Measurements from ENCODE around the gene HOXC11. TPM values are rescaled to one million over a fixed set of nuclear protein-coding genes. Genes with fewer than 3 reads are reported as not detected.
A peak's percentile ranks its signal among the peaks of the same experiment; 100 is the strongest.

The HOXC11 gene
- total RNA-seq, 1 experiment from 2014 or later = 2.4 TPM

- no peak for DNase-seq
- peaks cover 61% of the 10 kb centered on the region for H3K79me2 ChIP-seq (ENCODE audit: low read depth)
- BruUV-seq (replicated peaks) = no TSS peak
- intact Hi-C loops (cut with micrococcal nuclease; ENCODE audit: unreplicated experiment) = no loop called here
- H3K4me1 ChIP-seq (replicated peaks; ENCODE audit: insufficient read depth) = peaks cover 25% of the 10 kb centered on the region
- 0 out of 2 replicates have a peak, but pooled peaks cover 6% of the 10 kb centered on the region for H3F3A ChIP-seq (ENCODE audit: insufficient read depth, low read depth)
- no peak overlapping the region for H3K27ac ChIP-seq
- H3K27me3 ChIP-seq (ENCODE audit: insufficient read depth, low read depth) = no peaks in the 10 kb centered on the region
- H3K9me3 ChIP-seq (ENCODE audit: insufficient read depth, low read depth) = no peaks in the 10 kb centered on the region
- H3K4me2 ChIP-seq = peak overlapping the region; percentile 81
- no peak for TF ChIP-seq EZH2 (IDR thresholded peaks at IDR 0.05; ENCODE audit: low read depth)
- no peak for TF ChIP-seq CTCF (conservative IDR thresholded peaks at IDR 0.05)
- POLR2A ChIA-PET (ENCODE audit: unreplicated experiment) = no interaction called here
- no peak overlapping the region for H2AFZ ChIP-seq
- H3K4me3 ChIP-seq = peak overlapping the region; percentile 59; the same call in 1 of the 2 replicates
- no peaks in the 10 kb centered on the region; the same call in 1 of the 2 replicates for H4K20me1 ChIP-seq (ENCODE audit: insufficient read depth)
- H3K36me3 ChIP-seq (ENCODE audit: low read depth) = peaks cover 5% of the 10 kb centered on the region; the same call in 1 of the 2 replicates
- H3K9me2 ChIP-seq (ENCODE audit: insufficient read depth) = no peaks in the 10 kb centered on the region
- CTCF ChIA-PET = no interaction called here
Measured at GRCh38 chr12:53941750-53942149, 31.2 kb upstream of the HOXC11 start.

DNA sequence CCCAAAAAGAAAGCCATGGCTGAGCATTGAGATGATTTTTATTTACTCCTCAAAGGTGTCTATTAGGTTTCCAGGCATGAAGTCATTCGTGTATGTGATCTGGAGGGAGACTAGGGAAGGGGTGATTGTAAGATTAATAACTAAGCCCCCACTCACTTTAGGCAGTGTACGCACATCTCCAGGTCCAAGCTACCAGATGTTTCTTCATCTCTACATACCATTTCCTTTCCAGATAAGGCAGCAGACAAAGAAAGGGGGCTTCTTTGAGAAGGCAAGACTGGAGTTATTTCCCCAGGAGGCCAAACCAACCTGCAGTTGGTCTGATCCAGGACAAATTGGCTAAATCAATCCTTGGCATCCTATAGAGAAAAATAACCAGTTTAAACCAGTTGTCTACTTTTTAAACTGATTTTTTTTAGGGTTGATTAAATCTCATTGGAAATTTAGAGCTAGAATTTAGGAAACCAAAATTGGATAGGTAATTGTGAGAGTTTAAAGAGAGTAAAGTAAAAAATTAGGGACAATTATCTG lies 30.4 kb upstream of the HOXC11 start:
- Histone ChIP-seq H4K20me1 (ENCODE audit: insufficient read depth) (no peaks in the 10 kb centered on the region; the same call in 1 of the 2 replicates), H3K27ac (no peak overlapping the region; the same call in 1 of the 2 replicates), H3K9me2 (ENCODE audit: insufficient read depth) (no peaks in the 10 kb centered on the region), H3K4me2 (peak overlapping the region; percentile 81), H2AFZ (no peak overlapping the region), H3K9me3 (ENCODE audit: insufficient read depth, low read depth) (no peaks in the 10 kb centered on the region), H3K36me3 (ENCODE audit: low read depth) (peaks cover 5% of the 10 kb centered on the region; the same call in 1 of the 2 replicates), H3F3A (ENCODE audit: insufficient read depth, low read depth) (peaks cover 9% of the 10 kb centered on the region; the same call in 1 of the 2 replicates), H3K4me3 (peak overlapping the region; percentile 45; the same call in 1 of the 2 replicates), H3K79me2 (ENCODE audit: low read depth) (peaks cover 61% of the 10 kb centered on the region), H3K4me1 (replicated peaks; ENCODE audit: insufficient read depth) (peaks cover 25% of the 10 kb centered on the region), H3K27me3 (ENCODE audit: insufficient read depth, low read depth) (no peaks in the 10 kb centered on the region)
- ChIA-PET CTCF (no interaction called here), POLR2A (ENCODE audit: unreplicated experiment) (interaction anchor here (0.7 kb wide), 1 partner anchor 66 kb away, joined by 4 read pairs; no protein-coding TSS in a partner anchor)
- no peak for DNase-seq
- intact Hi-C loops (cut with micrococcal nuclease; ENCODE audit: unreplicated experiment) = no loop called here
- TF ChIP-seq EZH2 (IDR thresholded peaks at IDR 0.05; ENCODE audit: low read depth) (no peak), CTCF (conservative IDR thresholded peaks at IDR 0.05) (no peak)
- no TSS peak for BruUV-seq (replicated peaks)

DNA sequence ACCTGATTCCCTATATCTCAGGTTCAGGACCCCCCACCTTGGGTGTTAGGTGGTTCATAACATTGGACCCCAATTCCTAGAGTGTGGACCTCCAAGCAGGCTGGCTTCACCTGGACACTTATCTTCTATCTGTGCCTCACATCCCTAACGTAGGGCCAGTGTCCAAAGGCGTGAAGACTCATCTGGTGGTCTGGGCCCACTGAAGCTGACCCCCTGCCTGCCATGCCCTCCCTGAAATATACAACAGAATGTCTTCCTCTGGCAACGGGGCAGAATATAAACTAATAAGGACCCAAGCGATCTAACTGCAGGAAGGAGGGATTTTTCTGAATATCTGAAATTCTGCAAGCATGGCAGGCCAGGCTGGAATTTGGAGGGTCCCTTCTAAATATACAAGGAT lies 28.7 kb upstream of the HOXC11 start:
- Histone ChIP-seq H3K9me3 (ENCODE audit: insufficient read depth, low read depth) (no peaks in the 10 kb centered on the region), H3K4me2 (peak overlapping the region; percentile 81), H3K36me3 (ENCODE audit: low read depth) (peaks cover 5% of the 10 kb centered on the region; the same call in 1 of the 2 replicates), H3K4me1 (replicated peaks; ENCODE audit: insufficient read depth) (peaks cover 28% of the 10 kb centered on the region), H4K20me1 (ENCODE audit: insufficient read depth) (no peaks in the 10 kb centered on the region; the same call in 1 of the 2 replicates), H3K27ac (no peak overlapping the region), H3K4me3 (no peak overlapping the region), H3K27me3 (ENCODE audit: insufficient read depth, low read depth) (no peaks in the 10 kb centered on the region), H3K9me2 (ENCODE audit: insufficient read depth) (no peaks in the 10 kb centered on the region), H2AFZ (no peak overlapping the region), H3K79me2 (ENCODE audit: low read depth) (peaks cover 59% of the 10 kb centered on the region), H3F3A (ENCODE audit: insufficient read depth, low read depth) (peaks cover 9% of the 10 kb centered on the region; the same call in 1 of the 2 replicates)
- intact Hi-C loops (cut with micrococcal nuclease; ENCODE audit: unreplicated experiment) = no loop called here
- ChIA-PET POLR2A (ENCODE audit: unreplicated experiment) (interaction anchor here (0.7 kb wide), 1 partner anchor 119 kb away, joined by 4 read pairs; no protein-coding TSS in a partner anchor), CTCF (no interaction called here)
- DNase-seq = no peak
- BruUV-seq (replicated peaks) = no TSS peak
- TF ChIP-seq EZH2 (IDR thresholded peaks at IDR 0.05; ENCODE audit: low read depth) (no peak), CTCF (conservative IDR thresholded peaks at IDR 0.05) (no peak)
